A673 (cell line): Measurements from ENCODE around the gene SPATA24. TPM values are rescaled to one million over a fixed set of nuclear protein-coding genes. Genes with fewer than 3 reads are reported as not detected.
"Not testable (repeated sequence)": the region's sequence is repeated elsewhere in the genome, so short reads cannot be mapped to it uniquely, and the experiment has no call there.

Experiments
- BruUV-seq: library from RNA; stranded (reverse); fragments of 400-500 nt; replicated peaks from 2 replicates; lab custom pipeline; 2021; lab: Mats Ljungman, UMichigan
- CTCF ChIA-PET: fragments of 300-600 bp; sonication (Branson Sonifier 250); formaldehyde crosslinking; loops from one replicate; lab custom pipeline; 2022; ENCODE audit warnings: antibody characterized with exemption; lab: Charles Lee
- POLR2A ChIA-PET: fragments of 300-600 bp; sonication (Branson Sonifier 250); formaldehyde crosslinking; loops from one replicate; lab custom pipeline; 2022; ENCODE audit warnings: antibody characterized with exemption; ENCODE audit not compliant: low non-redundant PET; lab: Charles Lee
- DNase-seq: peaks from one replicate; pipeline ENCODE4 v3.0.0-alpha.2; 2015; ENCODE audit warnings: low spot score
- H3K27ac ChIP-seq: fragments of 200-600 bp; sonication (generic); 2 replicates; pipeline ENCODE4 v1.5.1; 2016; ENCODE audit warnings: mixed run types, low read depth, mild to moderate bottlenecking, mixed read lengths, antibody characterized with exemption, low read length; ENCODE audit not compliant: poor library complexity, severe bottlenecking
- H3K27me3 ChIP-seq: fragments of 200-600 bp; sonication (generic); replicated peaks from 2 replicates; pipeline ENCODE4 v1.6.1; 2017; ENCODE audit warnings: mixed run types, low read depth, mild to moderate bottlenecking, mixed read lengths, antibody characterized with exemption, low read length; ENCODE audit not compliant: insufficient read depth, poor library complexity
- H3K36me3 ChIP-seq: fragments of 200-600 bp; sonication (generic); 2 replicates; pipeline ENCODE4 v1.6.1; 2016; ENCODE audit warnings: mixed run types, mild to moderate bottlenecking, mixed read lengths, antibody characterized with exemption, low read length; ENCODE audit not compliant: insufficient read depth, poor library complexity, severe bottlenecking
- H3K4me1 ChIP-seq: fragments of 200-600 bp; sonication (generic); 2 replicates; pipeline ENCODE4 v1.6.1; 2017; ENCODE audit warnings: mixed run types, mild to moderate bottlenecking, mixed read lengths, antibody characterized with exemption, low read length; ENCODE audit not compliant: insufficient read depth, poor library complexity, severe bottlenecking
- H3K4me3 ChIP-seq: fragments of 200-600 bp; sonication (generic); 2 replicates; pipeline ENCODE4 v1.5.1; 2016; ENCODE audit warnings: low read depth, mixed run types, mild to moderate bottlenecking, mixed read lengths, low read length; ENCODE audit not compliant: poor library complexity, severe bottlenecking
- H3K9me3 ChIP-seq: fragments of 200-600 bp; sonication (generic); 2 replicates; pipeline ENCODE4 v1.6.1; 2016; ENCODE audit warnings: mixed run types, low read depth, mild to moderate bottlenecking, mixed read lengths, antibody characterized with exemption, low read length; ENCODE audit not compliant: poor library complexity, severe bottlenecking
- EZH2 ChIP-seq: fragments of 200-600 bp; sonication (generic); IDR thresholded peaks from 2 replicates; pipeline ENCODE4 v1.6.1; 2017; ENCODE audit warnings: borderline replicate concordance, low read depth, mild to moderate bottlenecking, mixed read lengths, antibody characterized with exemption, low read length; ENCODE audit not compliant: poor library complexity, severe bottlenecking
- intact Hi-C: fragments of 100-400 bp; cut with micrococcal nuclease; formaldehyde crosslinking; loops from one replicate; pipeline ENCODE4 v1.10.0; 2022; ENCODE audit not compliant: unreplicated experiment
- total RNA-seq: library from RNA; stranded (reverse); gene quantifications from 2 replicates; pipeline ENCODE4 v1.2.3, GENCODE V29; 2021
- TF ChIP-seq, protein P1 (sequence below): fragments of 300-800, 200-600 bp; sonication (generic); conservative IDR thresholded peaks from 2 replicates; pipeline ENCODE4 v1.5.1; 2017; ENCODE audit warnings: low read depth, mild to moderate bottlenecking, antibody characterized with exemption, low read length, moderate library complexity, mixed read lengths

Gene SPATA24
- total RNA-seq, 1 experiment from 2014 or later: 4.2 TPM

DNA sequence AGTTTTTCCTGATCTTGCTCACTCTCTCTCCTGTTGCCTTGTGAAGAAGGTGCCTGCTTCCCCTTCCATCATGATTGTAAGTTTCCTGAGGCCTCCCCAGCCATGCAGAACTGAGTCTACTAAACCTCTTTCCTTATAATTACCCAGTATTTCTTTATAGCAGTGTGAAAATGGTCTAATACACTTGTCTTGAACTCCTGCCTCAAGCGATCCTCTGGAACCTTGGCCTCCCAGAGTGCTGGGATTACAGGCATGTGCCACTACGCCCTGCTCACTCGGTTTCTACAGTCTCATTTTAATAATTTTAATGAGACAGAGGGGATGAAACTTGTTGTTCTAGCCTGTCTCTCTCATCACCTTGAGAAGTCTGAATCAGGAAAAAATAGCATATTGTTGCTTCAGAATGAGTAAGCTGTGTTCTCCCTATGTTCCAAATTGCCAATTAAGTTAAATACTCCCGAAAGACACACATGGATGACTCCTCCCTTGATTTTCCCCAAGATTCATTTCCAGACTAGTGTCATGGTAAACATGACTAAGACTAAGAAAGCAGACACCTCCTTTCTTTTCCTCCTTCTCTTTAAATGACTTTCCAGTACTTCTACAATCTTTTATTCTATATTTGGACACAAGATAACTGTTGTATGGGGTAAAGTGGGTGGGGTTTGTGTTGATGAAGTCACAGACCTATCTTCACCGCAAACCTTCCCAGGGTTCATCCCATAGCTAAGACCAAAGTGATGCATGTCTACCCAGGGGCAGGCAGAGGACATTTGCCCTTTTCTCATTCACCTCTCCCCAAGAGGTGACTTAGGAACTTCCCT lies 43.3 kb upstream of the SPATA24 start:
- ChIA-PET CTCF (no interaction called here), POLR2A (no interaction called here)
- H3K27me3 ChIP-seq: no peaks in the 10 kb centered on the region
- peaks cover 5% of the 10 kb centered on the region for H3K4me1 ChIP-seq
- H3K27ac ChIP-seq: no peak overlapping the region
- H3K9me3 ChIP-seq: no peaks in the 10 kb centered on the region
- TF ChIP-seq EZH2: no peak
- TF ChIP-seq, protein P1, sequence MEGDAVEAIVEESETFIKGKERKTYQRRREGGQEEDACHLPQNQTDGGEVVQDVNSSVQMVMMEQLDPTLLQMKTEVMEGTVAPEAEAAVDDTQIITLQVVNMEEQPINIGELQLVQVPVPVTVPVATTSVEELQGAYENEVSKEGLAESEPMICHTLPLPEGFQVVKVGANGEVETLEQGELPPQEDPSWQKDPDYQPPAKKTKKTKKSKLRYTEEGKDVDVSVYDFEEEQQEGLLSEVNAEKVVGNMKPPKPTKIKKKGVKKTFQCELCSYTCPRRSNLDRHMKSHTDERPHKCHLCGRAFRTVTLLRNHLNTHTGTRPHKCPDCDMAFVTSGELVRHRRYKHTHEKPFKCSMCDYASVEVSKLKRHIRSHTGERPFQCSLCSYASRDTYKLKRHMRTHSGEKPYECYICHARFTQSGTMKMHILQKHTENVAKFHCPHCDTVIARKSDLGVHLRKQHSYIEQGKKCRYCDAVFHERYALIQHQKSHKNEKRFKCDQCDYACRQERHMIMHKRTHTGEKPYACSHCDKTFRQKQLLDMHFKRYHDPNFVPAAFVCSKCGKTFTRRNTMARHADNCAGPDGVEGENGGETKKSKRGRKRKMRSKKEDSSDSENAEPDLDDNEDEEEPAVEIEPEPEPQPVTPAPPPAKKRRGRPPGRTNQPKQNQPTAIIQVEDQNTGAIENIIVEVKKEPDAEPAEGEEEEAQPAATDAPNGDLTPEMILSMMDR: no peak
- intact Hi-C loops: no loop called here
- no TSS peak for BruUV-seq
- no peaks in the 10 kb centered on the region for H3K36me3 ChIP-seq
- no peak overlapping the region for H3K4me3 ChIP-seq
- DNase-seq: no peak

DNA sequence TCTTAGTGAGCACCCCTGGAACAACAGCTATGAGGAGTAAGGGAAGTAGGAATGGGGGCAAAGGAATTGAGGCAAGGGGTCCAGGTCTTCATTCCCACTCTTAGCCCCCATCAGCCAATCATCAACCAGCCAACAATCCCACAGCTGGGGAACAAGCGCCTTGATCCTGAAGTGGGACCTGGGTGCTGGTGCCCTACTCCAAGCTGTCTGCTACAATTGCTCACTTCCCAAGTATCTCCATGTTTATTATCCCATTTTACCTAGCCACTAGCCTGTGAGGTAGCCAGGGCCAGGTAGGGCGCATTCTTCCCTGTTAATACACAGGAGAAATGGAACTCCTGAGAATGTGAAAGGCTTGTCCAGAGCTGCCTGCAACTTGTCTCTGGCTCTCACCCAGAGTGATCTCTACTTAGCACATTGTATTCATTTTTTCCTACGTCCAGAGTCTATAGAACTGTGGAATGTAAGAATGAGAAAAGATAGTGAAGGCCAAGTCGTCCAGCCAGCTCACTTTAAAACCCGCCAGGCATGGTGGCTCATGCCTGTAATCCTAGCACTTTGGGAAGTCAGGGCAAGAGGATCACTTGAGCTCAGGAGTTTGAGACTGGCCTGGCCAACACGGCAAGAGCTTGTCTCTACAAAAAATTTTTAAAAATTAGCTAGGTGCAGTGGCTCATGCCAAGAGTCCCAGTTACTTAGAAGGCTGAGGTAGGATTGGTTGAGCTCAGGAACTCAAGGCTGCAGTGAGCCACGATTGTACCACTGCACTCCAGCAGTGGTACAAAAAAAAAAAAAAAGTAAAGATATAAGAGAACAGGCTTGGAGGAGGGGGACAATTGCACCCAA lies 41.7 kb upstream of the SPATA24 start:
- no peak for DNase-seq
- Histone ChIP-seq H3K4me3 (no peak overlapping the region), H3K4me1 (peaks cover 5% of the 10 kb centered on the region), H3K36me3 (no peaks in the 10 kb centered on the region), H3K9me3 (no peaks in the 10 kb centered on the region), H3K27ac (no peak overlapping the region), H3K27me3 (no peaks in the 10 kb centered on the region)
- intact Hi-C loops: no loop called here
- TF ChIP-seq EZH2: no peak
- TF ChIP-seq, protein P1: no peak
- BruUV-seq: no TSS peak
- ChIA-PET POLR2A (no interaction called here), CTCF (no interaction called here)

DNA sequence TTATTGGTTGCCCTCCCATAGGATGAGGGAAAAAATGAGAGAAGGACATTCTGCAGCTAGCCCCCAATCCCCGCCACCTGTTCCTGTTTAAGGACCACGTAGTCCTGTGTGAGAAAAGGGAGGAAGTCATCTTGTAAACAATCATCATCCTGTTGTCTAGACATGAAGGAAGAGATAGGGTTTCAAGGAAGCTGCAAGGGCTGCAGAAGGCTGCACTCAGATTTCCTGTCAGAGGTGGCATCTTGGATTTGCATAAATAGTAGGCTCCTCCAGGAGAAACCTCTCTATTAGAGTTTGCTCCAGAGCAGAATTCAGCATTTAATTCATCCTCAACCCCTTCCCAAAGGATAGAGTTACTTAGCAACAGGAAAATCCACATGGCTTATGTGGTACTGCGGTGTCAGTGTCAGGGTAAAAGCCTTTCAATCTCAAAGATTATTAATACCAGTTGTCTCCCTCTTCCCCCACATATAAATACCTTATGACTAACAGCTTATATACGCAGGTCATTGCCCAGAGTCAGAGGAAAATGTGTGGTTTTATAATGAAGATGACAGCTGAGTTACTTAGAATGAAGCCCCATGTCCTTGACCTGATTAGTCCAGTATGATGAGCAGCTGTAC lies 40.1 kb upstream of the SPATA24 start:
- no peak for DNase-seq
- H3K4me3 ChIP-seq: no peak overlapping the region
- no peaks in the 10 kb centered on the region for H3K9me3 ChIP-seq
- BruUV-seq: no TSS peak
- H3K27me3 ChIP-seq: no peaks in the 10 kb centered on the region
- H3K27ac ChIP-seq: no peak overlapping the region
- no peak for TF ChIP-seq EZH2
- TF ChIP-seq, protein P1: no peak
- CTCF ChIA-PET: no interaction called here
- peaks cover 10% of the 10 kb centered on the region for H3K4me1 ChIP-seq
- no peaks in the 10 kb centered on the region for H3K36me3 ChIP-seq
- POLR2A ChIA-PET: no interaction called here
- intact Hi-C loops: no loop called here

DNA sequence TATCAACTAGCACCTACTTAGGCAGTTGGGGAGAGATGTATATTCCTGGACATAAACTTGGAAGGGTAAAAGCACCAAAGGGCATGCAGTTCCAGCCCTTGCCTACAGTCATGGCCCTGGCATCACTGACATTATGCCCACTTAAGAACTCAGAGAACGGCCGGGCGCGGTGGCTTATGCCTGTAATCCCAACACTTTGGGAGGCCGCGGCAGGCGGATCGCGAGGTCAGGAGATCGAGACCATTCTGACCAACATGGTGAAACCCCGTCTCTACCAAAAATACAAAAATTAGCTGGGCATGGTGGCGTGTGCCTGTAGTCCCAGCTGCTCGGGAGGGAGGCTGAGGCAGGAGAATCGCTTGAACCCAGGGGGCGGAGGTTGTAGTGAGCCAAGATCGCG lies 36.5 kb upstream of the SPATA24 start:
- CTCF ChIA-PET, H3K27me3 ChIP-seq: not testable (repeated sequence)

More for the DNA sequence above, 36.5 kb upstream of the SPATA24 start:
- H3K9me3 ChIP-seq, intact Hi-C loops, H3K4me3 ChIP-seq, H3K27ac ChIP-seq, BruUV-seq, DNase-seq, H3K36me3 ChIP-seq: not testable (repeated sequence)
- POLR2A ChIA-PET: interaction anchor here (0.7 kb wide), 1 partner anchor 17 kb away, joined by 3 read pairs; no protein-coding TSS in a partner anchor
- H3K4me1 ChIP-seq: peaks cover 14% of the 10 kb centered on the region
